Stimulated activated CD8-positive, alpha-beta memory T cell treated with anti-CD3 and anti-CD28 coated beads, Interleukin-7, amount 100 ng/mL, for 48 hours (primary cell): ENCODE measurements around the gene ZFPM1.
"Not testable (repeated sequence)": the region's sequence is repeated elsewhere in the genome, so short reads cannot be mapped to it uniquely, and the experiment has no call there.

Source experiments
- DNase-seq, 2 donors: peaks; one replicate each; pipeline ENCODE4 v3.0.0-alpha.2; 2020; ENCODE audit warnings: low read depth in 1 of 2; ENCODE audit errors: extremely low read depth in 1 of 2

ZFPM1 gene

GRCh38 chr16:88510091-88510994 lies 57.3 kb downstream of the ZFPM1 start:
- DNase-seq: no peak

DNA sequence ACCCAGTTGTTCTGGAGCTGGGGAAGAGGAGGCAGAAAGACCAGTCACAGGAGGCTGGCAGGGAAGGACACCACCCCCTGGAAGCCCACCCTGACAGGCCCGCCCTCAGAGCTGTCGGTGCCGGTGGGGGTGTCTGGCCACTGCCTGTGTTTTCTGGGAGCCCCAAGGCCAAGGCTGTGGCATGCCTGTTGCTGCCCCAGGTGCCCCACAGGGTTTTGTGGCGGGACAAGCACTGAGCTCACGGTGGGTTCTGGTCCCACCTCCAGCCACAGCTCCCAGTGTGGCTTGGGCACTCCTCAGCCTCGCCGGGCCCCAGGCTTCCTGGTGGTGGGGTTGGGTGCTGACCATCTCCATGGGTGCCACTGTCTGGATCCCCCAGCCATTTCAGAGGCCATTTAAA lies 58.0 kb downstream of the ZFPM1 start:
- no peak for DNase-seq

DNA sequence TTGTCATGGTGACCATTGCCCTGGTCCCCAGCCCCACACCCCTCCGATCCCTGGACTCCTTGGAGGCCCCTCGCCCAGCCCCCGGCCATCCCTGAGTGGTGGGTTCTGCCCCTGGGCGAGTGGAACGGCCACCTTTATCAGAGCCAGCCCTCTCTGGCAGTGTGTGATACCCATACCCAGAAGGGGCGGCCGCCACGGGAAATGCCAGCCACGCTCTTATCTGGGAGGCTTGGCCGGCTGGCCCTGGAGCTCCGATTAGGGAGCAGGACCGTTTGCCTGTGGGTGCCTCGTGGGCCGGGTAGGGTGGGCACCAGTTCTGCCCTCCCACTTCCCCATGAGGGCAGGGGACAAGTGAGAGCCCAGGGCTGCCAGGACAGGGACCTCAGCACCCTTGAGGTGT lies 58.8 kb downstream of the ZFPM1 start:
- no peak for DNase-seq

DNA sequence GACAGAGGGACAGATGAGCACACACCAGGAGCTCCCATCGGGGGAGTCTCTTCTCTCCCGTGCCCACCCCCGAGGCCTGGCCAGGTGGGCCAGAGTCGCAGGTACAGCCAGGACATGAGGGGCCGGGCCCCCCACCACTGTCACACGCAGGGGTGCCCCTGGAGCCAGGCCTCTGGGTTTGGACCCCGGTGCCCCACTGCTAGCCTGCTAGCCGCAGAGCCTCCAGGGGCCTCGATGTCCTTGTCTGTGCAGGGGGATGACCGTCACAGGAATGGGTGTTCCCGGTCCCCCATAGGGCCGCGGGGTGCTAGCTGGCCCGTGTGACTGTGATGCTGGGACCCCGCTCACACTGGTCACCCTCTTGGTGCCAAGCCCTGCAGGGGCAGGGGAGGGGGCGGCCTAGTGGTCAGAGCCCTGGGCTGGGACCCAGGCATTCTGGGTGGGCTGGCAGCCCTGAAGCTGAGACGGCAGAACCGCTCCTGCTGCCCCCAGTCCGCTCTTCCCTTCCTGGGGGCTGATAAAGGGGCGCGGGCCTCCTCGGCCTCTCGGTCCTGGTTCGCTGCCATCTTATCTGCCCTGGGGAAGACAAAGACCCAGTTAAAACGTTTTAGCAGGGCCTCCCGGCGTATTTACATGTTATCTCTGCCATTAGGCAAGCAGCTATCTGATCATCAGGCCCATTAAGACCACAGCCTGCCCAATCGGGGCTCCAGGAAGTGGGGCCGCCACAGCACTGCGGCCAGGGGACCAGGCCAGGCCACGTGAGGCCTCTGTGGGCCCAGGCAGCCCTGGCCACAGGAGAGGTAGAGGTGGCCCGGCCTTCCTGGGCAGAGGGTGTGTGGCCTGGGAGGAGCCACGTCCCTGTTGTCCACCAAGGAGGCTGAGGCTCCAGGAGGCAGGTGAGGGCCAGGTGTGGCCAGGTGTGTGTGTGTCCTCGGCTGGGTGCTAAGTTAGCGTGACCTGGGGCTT lies 59.9 kb downstream of the ZFPM1 start:
- DNase-seq: no peak

DNA sequence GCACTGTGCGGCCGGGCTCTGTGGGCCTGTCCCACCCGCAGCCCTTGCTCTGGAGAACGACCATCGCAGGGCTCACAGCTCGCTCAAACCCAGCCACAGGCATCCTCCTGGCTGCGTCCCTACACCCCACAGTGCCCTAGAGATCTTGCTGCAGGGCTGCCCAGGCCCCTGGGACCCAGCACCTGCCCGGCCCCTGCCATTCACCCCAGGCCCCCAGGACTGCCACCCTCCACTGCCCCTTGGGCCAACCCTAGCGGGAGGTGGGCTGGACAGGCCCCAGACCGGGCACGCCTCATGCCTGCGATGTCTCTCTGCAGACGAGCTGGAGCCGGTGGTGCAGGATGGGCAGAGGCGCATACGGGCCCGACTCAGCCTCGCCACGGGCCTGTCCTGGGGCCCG lies 61.0 kb downstream of the ZFPM1 start:
- DNase-seq: no peak

- DNase-seq: no peak
These were observed 61.6 kb downstream of the ZFPM1 start for GRCh38 chr16:88514526-88515232.

GRCh38 chr16:88515371-88515770 lies 62.3 kb downstream of the ZFPM1 start:
- no peak for DNase-seq

- no peak for DNase-seq
These were observed 63.0 kb downstream of the ZFPM1 start for GRCh38 chr16:88515925-88516594.

DNA sequence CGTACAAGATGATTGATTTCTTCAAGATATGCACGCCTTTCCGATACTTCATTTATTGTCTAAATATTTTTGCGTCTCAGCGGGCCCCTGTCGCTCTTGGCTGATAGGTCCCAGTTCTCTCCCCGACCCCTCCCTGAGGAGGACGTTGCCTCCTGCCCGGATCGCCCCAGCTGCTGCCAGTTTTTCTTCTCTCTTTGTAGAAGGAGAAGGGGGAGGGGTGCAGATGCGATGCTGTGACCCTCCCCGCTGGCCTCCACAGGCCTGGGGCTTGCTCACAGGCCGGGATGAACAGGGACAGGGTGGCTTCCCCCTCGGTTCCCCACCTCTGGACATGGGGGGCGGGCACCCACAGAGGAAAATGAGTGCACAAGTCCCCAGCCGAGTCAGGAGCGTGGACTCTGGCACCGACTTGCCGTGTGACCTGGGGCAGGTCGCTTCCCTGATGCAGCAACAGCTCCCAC lies 63.6 kb downstream of the ZFPM1 start:
- DNase-seq: no peak

- DNase-seq: not testable (repeated sequence)
These were observed 64.2 kb downstream of the ZFPM1 start for GRCh38 chr16:88517208-88517774.

- DNase-seq: not testable (repeated sequence)
These were observed 65.5 kb downstream of the ZFPM1 start for GRCh38 chr16:88518411-88519111.

- no peak for DNase-seq
These were observed 66.2 kb downstream of the ZFPM1 start for GRCh38 chr16:88519240-88519639.

GRCh38 chr16:88519938-88520653 lies 67.0 kb downstream of the ZFPM1 start:
- no peak for DNase-seq

DNA sequence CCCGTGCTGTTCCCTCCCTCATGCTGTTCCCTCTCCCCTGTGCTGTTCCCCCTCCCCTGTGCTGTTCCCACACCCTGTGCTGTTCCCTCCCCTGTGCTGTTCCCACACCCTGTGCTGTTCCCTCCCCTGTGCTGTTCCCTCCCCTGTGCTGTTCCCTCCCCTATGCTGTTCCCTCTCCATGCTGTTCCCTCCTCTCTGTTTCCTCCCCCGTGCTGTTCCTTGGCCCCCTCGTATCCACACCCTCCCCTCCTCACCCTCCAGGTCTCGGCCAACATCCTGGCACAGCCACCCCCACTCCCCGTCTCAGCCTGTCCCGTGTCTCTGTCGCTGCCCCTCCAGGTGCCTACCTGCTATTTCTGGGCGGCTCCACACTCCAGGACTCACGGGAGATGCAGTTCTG lies 68.6 kb downstream of the ZFPM1 start:
- DNase-seq: no peak

GRCh38 chr16:88522276-88522949 lies 69.3 kb downstream of the ZFPM1 start:
- DNase-seq: no peak

DNA sequence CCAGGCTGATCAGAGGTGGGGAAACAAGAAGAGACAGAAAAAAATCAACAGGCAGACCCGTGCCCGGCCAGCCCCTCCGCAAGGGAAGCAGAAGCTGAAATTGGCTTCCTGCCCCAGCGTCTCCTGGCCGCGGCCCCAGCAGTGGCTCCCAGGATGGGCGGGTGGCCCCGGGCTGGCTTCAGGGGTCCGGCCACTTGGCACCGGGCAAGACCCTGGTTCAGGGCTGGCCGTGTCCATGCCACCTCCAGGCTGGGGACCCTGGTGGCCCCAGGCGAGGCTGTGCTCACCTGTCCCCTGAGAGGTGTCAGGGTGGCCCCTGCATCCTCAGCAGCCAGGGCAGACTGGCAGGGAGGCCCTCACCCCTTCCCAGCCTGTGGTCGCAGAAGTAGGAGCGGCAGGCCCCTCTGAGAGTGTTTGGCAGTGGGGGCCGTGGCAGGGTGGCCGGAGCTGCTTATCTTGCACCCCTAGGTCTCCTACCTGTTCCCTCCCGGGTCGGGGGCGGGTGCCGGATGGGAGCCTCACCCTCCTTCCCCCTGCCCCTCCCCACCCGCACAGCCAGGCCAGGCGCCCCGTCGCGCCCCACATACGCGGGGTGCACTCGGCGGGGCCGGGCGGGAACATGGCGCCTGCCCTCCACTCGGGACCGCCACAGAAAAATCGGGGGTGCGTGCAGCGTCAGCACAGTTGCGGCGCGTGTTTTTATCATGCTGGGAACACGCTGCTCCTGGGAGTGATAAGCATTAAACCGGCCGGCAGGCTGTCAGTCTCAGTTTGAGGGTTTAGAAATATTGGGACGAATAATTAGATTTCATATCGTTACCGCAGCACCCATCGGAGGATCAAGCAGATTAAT lies 70.5 kb downstream of the ZFPM1 start:
- no peak for DNase-seq

- no peak for DNase-seq
These were observed 71.3 kb downstream of the ZFPM1 start for GRCh38 chr16:88524274-88524972.
